ENCODE results near the gene ECI1. TPM values are rescaled to one million over a fixed set of nuclear protein-coding genes. Genes with fewer than 3 reads are reported as not detected.

The ECI1 gene
- 32.2 TPM for polyA plus RNA-seq (2013, experiment 1 of 2)
- 31.2 TPM for polyA plus RNA-seq (2013, experiment 2 of 2)

- no peak within 1 kb of the TSS for H4K5ac ChIP-seq (ENCODE audit: low read length)
Observed at GRCh38 chr16:2251296-2252111, at the start of gene ECI1. ECI1 (minus strand) TSS chr16:2251587; CDS start chr16:2251566, 21 bp downstream.

GRCh38 chr16:2299915-2300192, 48.5 kb upstream of the ECI1 start:
- no peaks in the 10 kb centered on the region for H3K4me1 ChIP-seq (ENCODE audit: control insufficient read depth, low read depth, low read length)
- H3K56ac ChIP-seq (ENCODE audit: low read length), result no peak overlapping the region
- no peaks in the 10 kb centered on the region for H3K36me3 ChIP-seq (ENCODE audit: control insufficient read depth, insufficient read depth, low read length)
- no peak overlapping the region for H2AK5ac ChIP-seq (ENCODE audit: low read length)
- H3K79me2 ChIP-seq (ENCODE audit: control insufficient read depth, insufficient read depth, low read length), result no peaks in the 10 kb centered on the region
- WGBS (ENCODE audit: extremely low coverage, insufficient coverage, low lambda C conversion rate), result no CpG with 5 or more reads among the region's 10 CpGs
- H3K9ac ChIP-seq (ENCODE audit: low read length), result no peak overlapping the region
- no peak overlapping the region for H3K4me2 ChIP-seq (ENCODE audit: low read length)
- no peak overlapping the region for H4K8ac ChIP-seq (ENCODE audit: low read depth, low read length)
- H2BK15ac ChIP-seq (replicated peaks; ENCODE audit: low read depth), result no peak overlapping the region
- H2BK120ac ChIP-seq (ENCODE audit: low read depth, low read length), result no peak overlapping the region
- H2BK5ac ChIP-seq (ENCODE audit: low read length), result no peak overlapping the region
- no peak for DNase-seq
- no peaks in the 10 kb centered on the region for H3K27me3 ChIP-seq (ENCODE audit: insufficient read depth, low read length, poor library complexity)
- no peak overlapping the region for H3K23ac ChIP-seq (ENCODE audit: low read length)
- no peak overlapping the region for H3K18ac ChIP-seq (ENCODE audit: low read length)
- H3K4ac ChIP-seq (ENCODE audit: low read depth, low read length), result no peak overlapping the region
- H4K5ac ChIP-seq (ENCODE audit: low read length), result no peak overlapping the region
- no peaks in the 10 kb centered on the region for H3K79me1 ChIP-seq (ENCODE audit: low read length)
- no peak overlapping the region for H3K27ac ChIP-seq (ENCODE audit: low read depth, low read length)
- no peak overlapping the region for H3K4me3 ChIP-seq (ENCODE audit: low read length)

More at GRCh38 chr16:2251296-2252111, at the start of gene ECI1:
- Histone ChIP-seq H3K23ac (ENCODE audit: low read length) (peak within 1 kb of the TSS; percentile 24), H3K79me2 (ENCODE audit: control insufficient read depth, insufficient read depth, low read length) (peaks cover 8% of the 10 kb centered on the region), H2BK5ac (ENCODE audit: low read length) (no peak within 1 kb of the TSS), H3K18ac (ENCODE audit: low read length) (peak within 1 kb of the TSS; percentile 97), H2AK5ac (ENCODE audit: low read length) (no peak within 1 kb of the TSS), H3K79me1 (ENCODE audit: low read length) (peaks cover 5% of the 10 kb centered on the region), H3K36me3 (ENCODE audit: control insufficient read depth, insufficient read depth, low read length) (peaks cover 11% of the 10 kb centered on the region), H3K4me3 (ENCODE audit: low read length) (peak within 1 kb of the TSS; percentile 16), H4K8ac (ENCODE audit: low read depth, low read length) (peak within 1 kb of the TSS; percentile 99), H2BK120ac (ENCODE audit: low read depth, low read length) (no peak within 1 kb of the TSS), H3K4me1 (ENCODE audit: control insufficient read depth, low read depth, low read length) (no peaks in the 10 kb centered on the region), H3K9ac (ENCODE audit: low read length) (peak within 1 kb of the TSS; percentile 65), H3K4ac (ENCODE audit: low read depth, low read length) (peak within 1 kb of the TSS; percentile 92), H3K4me2 (ENCODE audit: low read length) (peak within 1 kb of the TSS; percentile 46), H3K27ac (ENCODE audit: low read depth, low read length) (peak within 1 kb of the TSS; percentile 94), H3K27me3 (ENCODE audit: insufficient read depth, low read length, poor library complexity) (no peaks in the 10 kb centered on the region), H2BK15ac (replicated peaks; ENCODE audit: low read depth) (no peak within 1 kb of the TSS), H3K56ac (ENCODE audit: low read length) (peak within 1 kb of the TSS; percentile 82)
- no CpG with 5 or more reads among the region's 88 CpGs for WGBS (ENCODE audit: extremely low coverage, insufficient coverage, low lambda C conversion rate)
- peak; percentile 95 for DNase-seq

- Histone ChIP-seq H3K4me2 (ENCODE audit: low read length) (no peak overlapping the region), H3K23ac (ENCODE audit: low read length) (no peak overlapping the region), H3K4me3 (ENCODE audit: low read length) (no peak overlapping the region), H3K18ac (ENCODE audit: low read length) (no peak overlapping the region), H3K27me3 (ENCODE audit: insufficient read depth, low read length, poor library complexity) (no peaks in the 10 kb centered on the region), H2BK120ac (ENCODE audit: low read depth, low read length) (no peak overlapping the region), H2BK5ac (ENCODE audit: low read length) (no peak overlapping the region), H4K8ac (ENCODE audit: low read depth, low read length) (no peak overlapping the region), H3K9ac (ENCODE audit: low read length) (no peak overlapping the region), H2BK15ac (replicated peaks; ENCODE audit: low read depth) (no peak overlapping the region), H3K27ac (ENCODE audit: low read depth, low read length) (no peak overlapping the region), H3K79me2 (ENCODE audit: control insufficient read depth, insufficient read depth, low read length) (no peaks in the 10 kb centered on the region), H3K4me1 (ENCODE audit: control insufficient read depth, low read depth, low read length) (no peaks in the 10 kb centered on the region), H3K4ac (ENCODE audit: low read depth, low read length) (no peak overlapping the region), H3K79me1 (ENCODE audit: low read length) (no peaks in the 10 kb centered on the region), H4K5ac (ENCODE audit: low read length) (no peak overlapping the region), H3K36me3 (ENCODE audit: control insufficient read depth, insufficient read depth, low read length) (no peaks in the 10 kb centered on the region), H2AK5ac (ENCODE audit: low read length) (no peak overlapping the region), H3K56ac (ENCODE audit: low read length) (no peak overlapping the region)
- DNase-seq, result no peak
- no CpG with 5 or more reads among the region's 31 CpGs for WGBS (ENCODE audit: extremely low coverage, insufficient coverage, low lambda C conversion rate)
Observed at GRCh38 chr16:2299121-2299914, 47.9 kb upstream of the ECI1 start.

- H3K4me1 ChIP-seq (ENCODE audit: control insufficient read depth, low read depth, low read length), result no peaks in the 10 kb centered on the region
- no peak overlapping the region for H3K4me3 ChIP-seq (ENCODE audit: low read length)
- no peak overlapping the region for H3K56ac ChIP-seq (ENCODE audit: low read length)
- no peak overlapping the region for H2BK5ac ChIP-seq (ENCODE audit: low read length)
- H3K79me2 ChIP-seq (ENCODE audit: control insufficient read depth, insufficient read depth, low read length), result no peaks in the 10 kb centered on the region
- no peak overlapping the region for H3K27ac ChIP-seq (ENCODE audit: low read depth, low read length)
- no peak overlapping the region for H2BK120ac ChIP-seq (ENCODE audit: low read depth, low read length)
- no peak overlapping the region for H3K4me2 ChIP-seq (ENCODE audit: low read length)
- H4K8ac ChIP-seq (ENCODE audit: low read depth, low read length), result no peak overlapping the region
- no peak overlapping the region for H2BK15ac ChIP-seq (replicated peaks; ENCODE audit: low read depth)
- DNase-seq, result no peak
- H3K36me3 ChIP-seq (ENCODE audit: control insufficient read depth, insufficient read depth, low read length), result no peaks in the 10 kb centered on the region
- H3K23ac ChIP-seq (ENCODE audit: low read length), result no peak overlapping the region
- no peak overlapping the region for H2AK5ac ChIP-seq (ENCODE audit: low read length)
- H3K27me3 ChIP-seq (ENCODE audit: insufficient read depth, low read length, poor library complexity), result no peaks in the 10 kb centered on the region
- no peak overlapping the region for H3K9ac ChIP-seq (ENCODE audit: low read length)
- H4K5ac ChIP-seq (ENCODE audit: low read length), result no peak overlapping the region
- H3K4ac ChIP-seq (ENCODE audit: low read depth, low read length), result no peak overlapping the region
- WGBS (ENCODE audit: extremely low coverage, insufficient coverage, low lambda C conversion rate), result no CpG with 5 or more reads among the region's 9 CpGs
- no peaks in the 10 kb centered on the region for H3K79me1 ChIP-seq (ENCODE audit: low read length)
- no peak overlapping the region for H3K18ac ChIP-seq (ENCODE audit: low read length)
Observed at GRCh38 chr16:2298621-2299020, 47.2 kb upstream of the ECI1 start.

GRCh38 chr16:2297506-2297860, 46.1 kb upstream of the ECI1 start:
- no peaks in the 10 kb centered on the region for H3K36me3 ChIP-seq (ENCODE audit: control insufficient read depth, insufficient read depth, low read length)
- H3K27ac ChIP-seq (ENCODE audit: low read depth, low read length), result no peak overlapping the region
- no peaks in the 10 kb centered on the region for H3K27me3 ChIP-seq (ENCODE audit: insufficient read depth, low read length, poor library complexity)
- no CpG with 5 or more reads among the region's 22 CpGs for WGBS (ENCODE audit: extremely low coverage, insufficient coverage, low lambda C conversion rate)
- no peak overlapping the region for H2AK5ac ChIP-seq (ENCODE audit: low read length)
- no peak overlapping the region for H3K4me3 ChIP-seq (ENCODE audit: low read length)
- H3K79me2 ChIP-seq (ENCODE audit: control insufficient read depth, insufficient read depth, low read length), result no peaks in the 10 kb centered on the region
- H3K4ac ChIP-seq (ENCODE audit: low read depth, low read length), result no peak overlapping the region
- H3K79me1 ChIP-seq (ENCODE audit: low read length), result no peaks in the 10 kb centered on the region
- DNase-seq, result no peak
- no peak overlapping the region for H2BK120ac ChIP-seq (ENCODE audit: low read depth, low read length)
- H3K23ac ChIP-seq (ENCODE audit: low read length), result no peak overlapping the region
- H3K9ac ChIP-seq (ENCODE audit: low read length), result no peak overlapping the region
- H3K56ac ChIP-seq (ENCODE audit: low read length), result no peak overlapping the region
- H2BK5ac ChIP-seq (ENCODE audit: low read length), result no peak overlapping the region
- H2BK15ac ChIP-seq (replicated peaks; ENCODE audit: low read depth), result no peak overlapping the region
- H3K4me2 ChIP-seq (ENCODE audit: low read length), result no peak overlapping the region
- H3K4me1 ChIP-seq (ENCODE audit: control insufficient read depth, low read depth, low read length), result no peaks in the 10 kb centered on the region
- H4K8ac ChIP-seq (ENCODE audit: low read depth, low read length), result no peak overlapping the region
- no peak overlapping the region for H3K18ac ChIP-seq (ENCODE audit: low read length)
- H4K5ac ChIP-seq (ENCODE audit: low read length), result no peak overlapping the region
